Trophoblast cell (in vitro differentiated cells and primary cell): ENCODE data around the gene TRIM67.

ENCODE experiments used
- DNase-seq, 2 donors: peaks; one replicate each; pipeline ENCODE4 v3.0.0-alpha.2; 2016
- H2AFZ ChIP-seq: 2 replicates; pipeline ENCODE4 v1.6.1; 2013; ENCODE audit warnings: low read length, moderate library complexity, mild to moderate bottlenecking; ENCODE audit not compliant: insufficient read depth, poor library complexity
- H2AK5ac ChIP-seq: 2 replicates; pipeline ENCODE4 v1.6.1; 2013; ENCODE audit warnings: mild to moderate bottlenecking, low read length
- H2BK120ac ChIP-seq: 2 replicates; pipeline ENCODE4 v1.6.1; 2013; ENCODE audit warnings: low read length, mild to moderate bottlenecking, moderate library complexity; ENCODE audit not compliant: insufficient read depth, poor library complexity
- H2BK12ac ChIP-seq: 2 replicates; pipeline ENCODE4 v1.6.1; 2013; ENCODE audit warnings: mild to moderate bottlenecking, low read length, moderate library complexity
- H2BK5ac ChIP-seq: 2 replicates; pipeline ENCODE4 v1.6.1; 2013; ENCODE audit warnings: low read length, low read depth, moderate library complexity, mild to moderate bottlenecking; ENCODE audit not compliant: poor library complexity
- H3K14ac ChIP-seq: 2 replicates; pipeline ENCODE4 v1.6.1; 2013; ENCODE audit warnings: mild to moderate bottlenecking, low read length
- H3K18ac ChIP-seq: 2 replicates; pipeline ENCODE4 v1.6.1; 2013; ENCODE audit warnings: mild to moderate bottlenecking, low read length
- H3K23ac ChIP-seq: 2 replicates; pipeline ENCODE4 v1.6.1; 2013; ENCODE audit warnings: low read length
- H3K27ac ChIP-seq: 2 replicates; pipeline ENCODE4 v1.5.1; 2013; ENCODE audit warnings: low read depth, mild to moderate bottlenecking, inconsistent platforms, low read length, moderate library complexity
- H3K27me3 ChIP-seq: 2 replicates; pipeline ENCODE4 v1.6.1; 2013; ENCODE audit warnings: inconsistent platforms, mild to moderate bottlenecking, low read length, moderate library complexity; ENCODE audit not compliant: insufficient read depth
- H3K36me3 ChIP-seq, 2 experiments: 1 replicate in 1 of 2; 2 replicates in 1 of 2; pipeline ENCODE4 v1.6.1; 2013; ENCODE audit warnings: low read length in 2 of 2, mild to moderate bottlenecking in 2 of 2, moderate library complexity in 1 of 2; ENCODE audit not compliant: insufficient read depth in 2 of 2, control insufficient read depth in 1 of 2
- H3K4ac ChIP-seq: 2 replicates; pipeline ENCODE4 v1.6.1; 2013; ENCODE audit warnings: low read depth, mild to moderate bottlenecking, low read length, moderate library complexity
- H3K4me1 ChIP-seq, 2 experiments: 1 replicate in 1 of 2; 2 replicates in 1 of 2; pipeline ENCODE4 v1.6.1; 2013; ENCODE audit warnings: low read length in 2 of 2, mild to moderate bottlenecking in 2 of 2, moderate library complexity in 1 of 2; ENCODE audit not compliant: insufficient read depth in 2 of 2, control insufficient read depth in 1 of 2
- H3K4me2 ChIP-seq: 2 replicates; pipeline ENCODE4 v1.6.1; 2013; ENCODE audit warnings: inconsistent platforms, mild to moderate bottlenecking, low read length, moderate library complexity
- H3K4me3 ChIP-seq: 2 replicates; pipeline ENCODE4 v1.5.1; 2013; ENCODE audit warnings: mild to moderate bottlenecking, low read depth, low read length, inconsistent platforms
- H3K79me1 ChIP-seq: one replicate; pipeline ENCODE4 v1.6.1; 2013; ENCODE audit warnings: low read length
- H3K79me2 ChIP-seq: 2 replicates; pipeline ENCODE4 v1.6.1; 2013; ENCODE audit warnings: low read length, mild to moderate bottlenecking; ENCODE audit not compliant: control insufficient read depth, insufficient read depth, poor library complexity
- H3K9ac ChIP-seq: 2 replicates; pipeline ENCODE4 v1.6.1; 2013; ENCODE audit warnings: mild to moderate bottlenecking, low read length
- H3K9me3 ChIP-seq: 2 replicates; pipeline ENCODE4 v1.6.1; 2013; ENCODE audit warnings: low read depth, mild to moderate bottlenecking, control low read depth, inconsistent platforms, low read length; ENCODE audit not compliant: insufficient read depth
- H4K12ac ChIP-seq: 2 replicates; pipeline ENCODE4 v1.6.1; 2013; ENCODE audit warnings: low read depth, mild to moderate bottlenecking, low read length, moderate library complexity
- H4K8ac ChIP-seq: 2 replicates; pipeline ENCODE4 v1.6.1; 2013; ENCODE audit warnings: low read depth, mild to moderate bottlenecking, low read length, moderate library complexity
- H4K91ac ChIP-seq: one replicate; pipeline ENCODE4 v1.6.1; 2013; ENCODE audit warnings: low read depth, mild to moderate bottlenecking, low read length, moderate library complexity
- WGBS: extraction: QIAGEN DNeasy Blood & Tissue Kit; methylation state at CpG from one replicate; pipeline ENCODE4 v1.1.7; 2013; ENCODE audit warnings: missing lambda C conversion rate; ENCODE audit not compliant: insufficient read length, insufficient coverage; ENCODE audit errors: extremely low coverage; 5-methylcytosine and 5-hydroxymethylcytosine counted together

Gene TRIM67

DNA sequence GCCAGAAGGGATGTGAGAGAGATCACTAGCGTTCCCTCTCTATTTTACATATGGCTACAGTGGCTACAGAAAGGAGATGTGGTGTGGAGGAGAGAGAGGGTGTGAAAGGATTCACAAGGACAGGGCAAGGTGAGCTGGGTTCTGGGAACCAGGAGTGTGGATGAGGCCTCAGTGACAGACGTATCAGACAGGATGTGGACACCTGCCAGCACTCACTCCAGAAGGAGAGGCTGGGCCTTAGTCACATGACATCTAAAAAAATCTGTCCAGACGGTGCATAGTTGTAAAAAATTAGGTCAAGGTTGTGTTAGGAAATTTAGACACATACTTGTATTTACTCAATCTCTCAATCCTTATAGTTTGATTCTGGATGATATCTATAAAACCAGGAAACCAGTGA lies 10.6 kb downstream of the TRIM67 start:
- DNase-seq = peak; percentile 22 to 59
- Histone ChIP-seq H3K79me1 (peaks cover 6% of the 10 kb centered on the region), H2AFZ (no peak overlapping the region), H2AK5ac (no peak overlapping the region), H3K4me3 (no peak overlapping the region), H3K4ac (no peak overlapping the region), H3K9ac (no peak overlapping the region), H2BK12ac (no peak overlapping the region), H3K9me3 (no peaks in the 10 kb centered on the region), H3K4me2 (no peak overlapping the region), H3K27me3 (no peaks in the 10 kb centered on the region), H4K8ac (no peak overlapping the region), H3K23ac (no peak overlapping the region), H2BK5ac (no peak overlapping the region), H4K91ac (no peak overlapping the region), H3K18ac (no peak overlapping the region), H3K79me2 (no peaks in the 10 kb centered on the region), H3K14ac (peak overlapping the region; percentile 3), H3K4me1 (peaks cover 0 to 4% of the 10 kb centered on the region in 2 experiments), H3K36me3 (no peaks in the 10 kb centered on the region), H2BK120ac (no peak overlapping the region), H4K12ac (no peak overlapping the region), H3K27ac (no peak overlapping the region)
- no CpG with 5 or more reads among the region's 3 CpGs for WGBS

- no peak overlapping the region for H4K8ac ChIP-seq
- H3K9me3 ChIP-seq = peaks cover 1% of the 10 kb centered on the region
- no peak overlapping the region for H3K23ac ChIP-seq
- no peak overlapping the region for H3K9ac ChIP-seq
- no peak overlapping the region for H2BK12ac ChIP-seq
- no peaks in the 10 kb centered on the region for H3K27me3 ChIP-seq
- no peak overlapping the region for H2AFZ ChIP-seq
- no peak overlapping the region for H2AK5ac ChIP-seq
- H3K4me2 ChIP-seq = no peak overlapping the region
- H3K27ac ChIP-seq = no peak overlapping the region
- no CpG with 5 or more reads among the region's 1 CpG for WGBS
- H3K14ac ChIP-seq = no peak overlapping the region
- H2BK120ac ChIP-seq = no peak overlapping the region
- H4K91ac ChIP-seq = no peak overlapping the region
- no peak overlapping the region for H4K12ac ChIP-seq
- no peak overlapping the region for H2BK5ac ChIP-seq
- H3K4me1 ChIP-seq = peaks cover 0 to 4% of the 10 kb centered on the region in 2 experiments
- DNase-seq = no peak
- H3K18ac ChIP-seq = no peak overlapping the region
- H3K36me3 ChIP-seq = no peaks in the 10 kb centered on the region
- peaks cover 3% of the 10 kb centered on the region for H3K79me1 ChIP-seq
- H3K4ac ChIP-seq = no peak overlapping the region
- no peaks in the 10 kb centered on the region for H3K79me2 ChIP-seq
- H3K4me3 ChIP-seq = no peak overlapping the region
These were observed 14.6 kb downstream of the TRIM67 start for GRCh38 chr1:231176421-231176820.

DNA sequence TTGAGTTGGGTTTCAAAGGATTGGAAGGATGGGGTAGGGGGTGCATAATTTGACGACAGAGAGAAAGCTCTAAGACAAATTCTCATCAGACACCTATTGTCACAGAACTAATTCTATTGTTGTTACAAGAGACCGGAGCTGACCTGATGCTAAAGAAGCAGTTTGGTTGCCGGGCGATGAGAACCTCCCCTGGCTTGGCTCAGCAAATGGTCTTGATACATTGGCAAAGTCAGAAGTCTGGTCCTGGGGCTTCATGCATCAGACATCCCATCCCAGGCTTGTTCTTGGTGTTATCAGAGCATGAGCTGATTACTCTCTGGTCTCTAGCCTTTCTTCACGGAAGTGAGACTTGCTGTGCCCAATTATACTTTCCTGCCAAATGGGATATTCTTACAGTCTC lies 15.4 kb downstream of the TRIM67 start:
- Histone ChIP-seq H3K4me2 (no peak overlapping the region), H4K91ac (no peak overlapping the region), H2BK5ac (no peak overlapping the region), H2BK120ac (no peak overlapping the region), H3K27me3 (no peaks in the 10 kb centered on the region), H2AFZ (no peak overlapping the region), H4K8ac (no peak overlapping the region), H3K27ac (no peak overlapping the region), H3K79me2 (no peaks in the 10 kb centered on the region), H3K9ac (no peak overlapping the region), H3K9me3 (peaks cover 1% of the 10 kb centered on the region), H2BK12ac (no peak overlapping the region), H3K23ac (no peak overlapping the region), H2AK5ac (no peak overlapping the region), H3K4ac (no peak overlapping the region), H4K12ac (no peak overlapping the region), H3K79me1 (peaks cover 2% of the 10 kb centered on the region), H3K18ac (no peak overlapping the region), H3K4me3 (no peak overlapping the region), H3K36me3 (no peaks in the 10 kb centered on the region), H3K14ac (no peak overlapping the region), H3K4me1 (peaks cover 0 to 2% of the 10 kb centered on the region in 2 experiments)
- WGBS = no CpG with 5 or more reads among the region's 5 CpGs
- no peak for DNase-seq

DNA sequence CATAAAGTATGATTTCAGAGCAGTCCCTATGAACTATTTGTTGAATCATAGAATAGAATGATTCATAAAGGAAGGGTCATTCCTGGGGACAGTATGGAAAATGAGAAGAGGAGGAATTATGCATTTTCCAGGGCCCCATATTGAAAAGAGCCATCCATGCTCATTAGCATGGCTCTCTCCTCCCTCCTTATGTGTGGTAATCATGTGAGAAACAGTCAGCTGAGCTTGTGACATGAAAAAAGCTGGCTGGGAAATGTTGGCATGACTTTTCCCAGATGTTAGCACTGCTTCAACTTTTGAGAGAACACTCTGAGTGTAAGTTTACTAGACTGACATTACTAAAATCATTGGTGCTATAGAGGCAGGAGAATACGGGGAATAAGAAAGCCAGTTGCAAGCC lies 16.1 kb downstream of the TRIM67 start:
- no peak overlapping the region for H2BK12ac ChIP-seq
- no peak overlapping the region for H2BK120ac ChIP-seq
- DNase-seq = no peak
- no peaks in the 10 kb centered on the region for H3K4me1 ChIP-seq
- no peak overlapping the region for H3K4me2 ChIP-seq
- H2BK5ac ChIP-seq = no peak overlapping the region
- H2AK5ac ChIP-seq = no peak overlapping the region
- no peak overlapping the region for H3K4me3 ChIP-seq
- no peak overlapping the region for H3K27ac ChIP-seq
- H3K9ac ChIP-seq = no peak overlapping the region
- H4K91ac ChIP-seq = no peak overlapping the region
- H3K4ac ChIP-seq = no peak overlapping the region
- no peak overlapping the region for H2AFZ ChIP-seq
- no peak overlapping the region for H3K14ac ChIP-seq
- no peaks in the 10 kb centered on the region for H3K36me3 ChIP-seq
- no peak overlapping the region for H4K8ac ChIP-seq
- no peak overlapping the region for H4K12ac ChIP-seq
- no peaks in the 10 kb centered on the region for H3K79me1 ChIP-seq
- H3K9me3 ChIP-seq = peaks cover 1% of the 10 kb centered on the region
- no CpG with 5 or more reads among the region's 1 CpG for WGBS
- no peaks in the 10 kb centered on the region for H3K27me3 ChIP-seq
- H3K23ac ChIP-seq = no peak overlapping the region
- H3K18ac ChIP-seq = no peak overlapping the region
- no peaks in the 10 kb centered on the region for H3K79me2 ChIP-seq
